Mesenchymal stem cell (in vitro differentiated cells and primary cell): ENCODE measurements around the gene SETMAR.
"Not testable (repeated sequence)": the region's sequence is repeated elsewhere in the genome, so short reads cannot be mapped to it uniquely, and the experiment has no call there.

ENCODE experiments used
- DNase-seq: peaks from one replicate; pipeline ENCODE4 v3.0.0-alpha.2; 2013
- H2AFZ ChIP-seq: one replicate; pipeline ENCODE4 v1.6.1; 2013; ENCODE audit warnings: low read depth, mild to moderate bottlenecking, control low read depth, inconsistent platforms, low read length, moderate library complexity
- H2AK5ac ChIP-seq: 2 replicates; pipeline ENCODE4 v1.6.1; 2013; ENCODE audit warnings: low read length, moderate library complexity, mild to moderate bottlenecking, inconsistent platforms; ENCODE audit not compliant: severe bottlenecking
- H2BK120ac ChIP-seq: one replicate; pipeline ENCODE4 v1.6.1; 2013; ENCODE audit warnings: low read depth, mild to moderate bottlenecking, inconsistent platforms, low read length, moderate library complexity
- H2BK12ac ChIP-seq, 2 experiments: one replicate each; pipeline ENCODE4 v1.6.1; 2013; ENCODE audit warnings: inconsistent platforms in 2 of 2, low read length in 2 of 2, mild to moderate bottlenecking in 2 of 2, moderate library complexity in 2 of 2, control low read depth in 1 of 2
- H2BK15ac ChIP-seq: one replicate; pipeline ENCODE4 v1.6.1; 2013; ENCODE audit warnings: mild to moderate bottlenecking, low read depth, inconsistent platforms; ENCODE audit not compliant: poor library complexity, severe bottlenecking
- H2BK5ac ChIP-seq: 2 replicates; pipeline ENCODE4 v1.6.1; 2013; ENCODE audit warnings: low read depth, mild to moderate bottlenecking, low read length, control low read depth, inconsistent platforms; ENCODE audit not compliant: poor library complexity, severe bottlenecking
- H3K14ac ChIP-seq, 2 experiments: one replicate each; pipeline ENCODE4 v1.6.1; 2013; ENCODE audit warnings: inconsistent platforms in 2 of 2, low read length in 2 of 2, control low read depth in 1 of 2, mild to moderate bottlenecking in 1 of 2, moderate library complexity in 1 of 2
- H3K18ac ChIP-seq, 2 experiments: one replicate each; pipeline ENCODE4 v1.6.1; 2013; ENCODE audit warnings: inconsistent platforms in 2 of 2, low read length in 2 of 2, control low read depth in 1 of 2, low read depth in 1 of 2, mild to moderate bottlenecking in 1 of 2
- H3K23ac ChIP-seq, 2 experiments: one replicate each; pipeline ENCODE4 v1.6.1; 2013; ENCODE audit warnings: inconsistent platforms in 2 of 2, low read length in 2 of 2, mild to moderate bottlenecking in 2 of 2, moderate library complexity in 2 of 2, control low read depth in 1 of 2
- H3K27ac ChIP-seq: 2 replicates; pipeline ENCODE4 v1.5.1; 2013; ENCODE audit warnings: mild to moderate bottlenecking, moderate library complexity, low read length, control low read depth, inconsistent platforms; ENCODE audit not compliant: poor library complexity, severe bottlenecking
- H3K27me3 ChIP-seq, 2 experiments: 2 replicates each; pipeline versions ENCODE4 v1.6.1 to v1.7.0; 2013; ENCODE audit warnings: low read length in 2 of 2, mild to moderate bottlenecking in 2 of 2, moderate library complexity in 2 of 2, control low read depth in 1 of 2, inconsistent platforms in 1 of 2; ENCODE audit not compliant: control insufficient read depth in 1 of 2, insufficient read depth in 1 of 2
- H3K36me3 ChIP-seq, 2 experiments: 2 replicates each; pipeline versions ENCODE4 v1.6.1 to v1.7.0; 2013; ENCODE audit warnings: low read length in 2 of 2, control low read depth in 1 of 2, inconsistent platforms in 1 of 2, low read depth in 1 of 2, mild to moderate bottlenecking in 1 of 2; ENCODE audit not compliant: insufficient read depth in 2 of 2, control insufficient read depth in 1 of 2
- H3K4ac ChIP-seq, 2 experiments: one replicate each; pipeline ENCODE4 v1.6.1; 2013; ENCODE audit warnings: inconsistent platforms in 2 of 2, low read length in 2 of 2, mild to moderate bottlenecking in 2 of 2, moderate library complexity in 2 of 2, control low read depth in 1 of 2, low read depth in 1 of 2
- H3K4me1 ChIP-seq: 2 replicates; pipeline ENCODE4 v1.6.1; 2013; ENCODE audit warnings: low read depth, low read length, control low read depth; ENCODE audit not compliant: control insufficient read depth, insufficient read depth
- H3K4me2 ChIP-seq: 2 replicates; pipeline ENCODE4 v1.6.1; 2013; ENCODE audit warnings: low read length, mild to moderate bottlenecking, inconsistent platforms; ENCODE audit not compliant: poor library complexity, severe bottlenecking
- H3K4me3 ChIP-seq, 2 experiments: 2 replicates each; pipeline versions ENCODE4 v1.5.1 to v1.7.0; 2013; ENCODE audit warnings: low read length in 2 of 2, mild to moderate bottlenecking in 2 of 2, control low read depth in 1 of 2, low read depth in 1 of 2; ENCODE audit not compliant: insufficient read depth in 1 of 2
- H3K79me1 ChIP-seq: replicated peaks from 2 replicates; pipeline ENCODE4 v1.6.1; 2013; ENCODE audit warnings: mild to moderate bottlenecking, control low read depth, low read length, inconsistent platforms; ENCODE audit not compliant: poor library complexity, severe bottlenecking
- H3K9ac ChIP-seq: 2 replicates; pipeline ENCODE4 v1.7.0; 2013; ENCODE audit warnings: mild to moderate bottlenecking, low read length, moderate library complexity
- H3K9me3 ChIP-seq: 2 replicates; pipeline ENCODE4 v1.7.0; 2013; ENCODE audit warnings: mild to moderate bottlenecking, low read length; ENCODE audit not compliant: control insufficient read depth
- H4K8ac ChIP-seq: one replicate; pipeline ENCODE4 v1.6.1; 2013; ENCODE audit warnings: inconsistent platforms, mild to moderate bottlenecking, low read length, moderate library complexity
- H4K91ac ChIP-seq: one replicate; pipeline ENCODE4 v1.6.1; 2013; ENCODE audit warnings: mild to moderate bottlenecking, low read length, inconsistent platforms
- WGBS: methylation state at CpG from one replicate; pipeline ENCODE4 v1.1.7; 2013; ENCODE audit warnings: mixed read lengths; 5-methylcytosine and 5-hydroxymethylcytosine counted together

Gene SETMAR

GRCh38 chr3:4296454-4296853 is 6.7 kb upstream of the SETMAR start:
- H3K79me1 ChIP-seq, H3K36me3 ChIP-seq, H3K4me3 ChIP-seq, H2BK5ac ChIP-seq, H3K4me1 ChIP-seq, H3K9me3 ChIP-seq, H4K8ac ChIP-seq, H4K91ac ChIP-seq, H3K4ac ChIP-seq, H2AFZ ChIP-seq, H3K9ac ChIP-seq, H3K14ac ChIP-seq, H3K27me3 ChIP-seq, H3K4me2 ChIP-seq, H3K18ac ChIP-seq, DNase-seq, H2BK15ac ChIP-seq, H2AK5ac ChIP-seq, H2BK12ac ChIP-seq, H3K23ac ChIP-seq, H2BK120ac ChIP-seq, H3K27ac ChIP-seq: not testable (repeated sequence)
- WGBS: 59% methylated on average over 4 of the region's 5 CpGs

DNA sequence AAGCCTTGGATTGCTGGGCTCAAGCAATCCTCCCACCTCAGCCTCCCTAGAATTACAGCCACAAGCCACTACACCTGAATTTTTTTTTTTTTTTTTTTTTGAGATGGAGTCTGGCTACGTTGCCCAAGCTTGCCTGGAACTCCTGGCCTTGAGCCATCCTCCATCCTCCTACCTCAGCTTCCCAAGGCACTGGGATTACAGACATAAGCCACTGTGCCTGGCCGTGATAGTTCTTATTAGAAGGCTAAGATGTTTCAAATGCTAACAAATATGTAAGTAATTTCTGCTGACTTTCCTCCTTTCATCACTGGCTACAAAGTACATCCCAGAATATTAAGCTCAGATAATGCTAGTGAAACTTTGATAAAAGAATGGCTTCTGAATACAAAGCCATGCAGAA is 5.7 kb upstream of the SETMAR start:
- Histone ChIP-seq H3K27me3 (peaks cover 0 to 3% of the 10 kb centered on the region in 2 experiments), H4K8ac (no peak overlapping the region), H3K4me1 (no peaks in the 10 kb centered on the region), H4K91ac (no peak overlapping the region), H3K9ac (no peak overlapping the region), H3K4me3 (no peak overlapping the region), H2BK5ac (no peak overlapping the region), H3K4me2 (no peak overlapping the region), H2BK12ac (no peak overlapping the region), H3K14ac (no peak overlapping the region), H3K27ac (no peak overlapping the region), H2AK5ac (no peak overlapping the region), H3K23ac (no peak overlapping the region), H3K9me3 (no peaks in the 10 kb centered on the region), H3K4ac (no peak overlapping the region), H3K79me1 (no peaks in the 10 kb centered on the region), H2BK120ac (no peak overlapping the region), H2BK15ac (no peak overlapping the region), H3K36me3 (no peaks in the 10 kb centered on the region), H3K18ac (no peak overlapping the region), H2AFZ (no peak overlapping the region)
- DNase-seq: no peak
- WGBS: no CpG with 5 or more reads among the region's 2 CpGs

GRCh38 chr3:4302747-4303146 is 422 bp upstream of the SETMAR start:
- Histone ChIP-seq H2AK5ac (no peak overlapping the region), H3K27me3 (no peaks in the 10 kb centered on the region), H4K8ac (peak overlapping the region; percentile 89), H2BK120ac (peak overlapping the region; percentile 93), H3K23ac (no peak overlapping the region), H3K27ac (no peak overlapping the region), H2BK15ac (no peak overlapping the region), H3K18ac (peak overlapping the region in 1 of 2 experiments; percentile 45), H3K9me3 (no peaks in the 10 kb centered on the region), H4K91ac (peak overlapping the region; percentile 66), H3K4me2 (no peak overlapping the region), H3K14ac (no peak overlapping the region), H3K4ac (peak overlapping the region in 1 of 2 experiments; percentile 2), H3K4me3 (peak overlapping the region in 1 of 2 experiments; percentile 98), H3K36me3 (no peaks in the 10 kb centered on the region), H2BK12ac (no peak overlapping the region), H3K79me1 (peaks cover 13% of the 10 kb centered on the region), H3K4me1 (peaks cover 3% of the 10 kb centered on the region), H2BK5ac (no peak overlapping the region), H3K9ac (peak overlapping the region; percentile 91), H2AFZ (peak overlapping the region; percentile 1)
- DNase-seq: no peak
- WGBS: 53% methylated on average over 11 of the region's 11 CpGs

- not testable (repeated sequence) for H4K8ac ChIP-seq, H3K4me2 ChIP-seq, H2AFZ ChIP-seq, H3K27me3 ChIP-seq, H2BK12ac ChIP-seq, H3K4ac ChIP-seq, H2AK5ac ChIP-seq, DNase-seq, H3K18ac ChIP-seq, H4K91ac ChIP-seq, H3K4me1 ChIP-seq, H3K23ac ChIP-seq, H3K9me3 ChIP-seq, H2BK15ac ChIP-seq, H3K9ac ChIP-seq, H3K14ac ChIP-seq, H3K4me3 ChIP-seq, H2BK120ac ChIP-seq, H3K27ac ChIP-seq, H2BK5ac ChIP-seq, H3K36me3 ChIP-seq
- peaks cover 14% of the 10 kb centered on the region for H3K79me1 ChIP-seq
- WGBS: 75% methylated on average over 7 of the region's 7 CpGs
Measured at GRCh38 chr3:4305210-4305609, 2.0 kb downstream of the SETMAR start.
